GM12878 (cell line): ENCODE measurements around the gene MCTP2. TPM values are rescaled to one million over a fixed set of nuclear protein-coding genes. Genes with fewer than 3 reads are reported as not detected.

Source experiments
- ATAC-seq: fragments of 200-7000 bp; cut with Tn5 transposase; 3 replicates; pipeline ENCODE4 v1.9.1; 2020; ENCODE audit warnings: mild to moderate bottlenecking, moderate library complexity
- BruUV-seq: library from RNA; stranded (reverse); fragments of 400-500 nt; replicated peaks from 2 replicates; lab custom pipeline; 2021; lab: Mats Ljungman, UMichigan
- CTCF ChIA-PET: fragments of 300-600 bp; sonication (Branson Sonifier 250); formaldehyde crosslinking; extraction: SDS; loops from one replicate; lab custom pipeline; 2021; ENCODE audit warnings: inconsistent platforms; lab: Yijun Ruan, JAX
- POLR2A ChIA-PET: fragments of 350-600 bp; formaldehyde crosslinking; extraction: SDS; loops from one replicate; lab custom pipeline; 2021; ENCODE audit warnings: inconsistent platforms; lab: Charles Lee
- RAD21 ChIA-PET: fragments of 300-600 bp; sonication (Branson Sonifier 250); formaldehyde crosslinking; loops from one replicate; lab custom pipeline; 2023; ENCODE audit warnings: antibody characterized with exemption; ENCODE audit not compliant: unreplicated experiment; lab: Charles Lee
- SMC1A ChIA-PET: fragments of 300-600 bp; sonication (Branson Sonifier 250); formaldehyde crosslinking; loops from one replicate; lab custom pipeline; 2023; ENCODE audit not compliant: unreplicated experiment, uncharacterized antibody; lab: Charles Lee
- DNase-seq: peaks from one replicate; pipeline ENCODE4 v3.0.0-alpha.2; 2011; ENCODE audit warnings: low read depth, low spot score
- FAIRE-seq: peaks from 3 replicates; lab custom pipeline; 2011; peaks lifted over from hg19 to GRCh38; lab: Jason Lieb, UNC
- H2AFZ ChIP-seq: 2 replicates; pipeline ENCODE4 v1.6.0; 2011; ENCODE audit warnings: low read depth, low read length, control low read depth; ENCODE audit not compliant: control insufficient read depth
- H3K27ac ChIP-seq: 2 replicates; pipeline ENCODE4 v1.5.1; 2011; ENCODE audit warnings: control low read depth; ENCODE audit not compliant: control insufficient read depth, insufficient read depth
- H3K27me3 ChIP-seq, 2 experiments: replicated peaks in 1 of 2; 2 replicates each; pipeline versions ENCODE4 v1.6.0 to v1.6.1; 2011; ENCODE audit warnings: low read length in 1 of 2; ENCODE audit not compliant: control insufficient read depth in 2 of 2, insufficient read depth in 2 of 2
- H3K36me3 ChIP-seq, 2 experiments: 2 replicates each; pipeline ENCODE4 v1.5.1; 2011; ENCODE audit warnings: low read length in 1 of 2; ENCODE audit not compliant: control insufficient read depth in 2 of 2, insufficient read depth in 2 of 2
- H3K4me1 ChIP-seq: 2 replicates; pipeline ENCODE4 v1.6.1; 2011; ENCODE audit warnings: mild to moderate bottlenecking, low read length, moderate library complexity, mixed read lengths; ENCODE audit not compliant: control insufficient read depth, insufficient read depth
- H3K4me2 ChIP-seq: 2 replicates; pipeline ENCODE4 v1.6.0; 2011; ENCODE audit warnings: control low read depth; ENCODE audit not compliant: control insufficient read depth, insufficient read depth
- H3K4me3 ChIP-seq: fragments of 200-600 bp; sonication (generic); 2 replicates; pipeline ENCODE4 v1.5.1; 2016
- H3K79me2 ChIP-seq: 2 replicates; pipeline ENCODE4 v1.6.0; 2011; ENCODE audit warnings: low read length; ENCODE audit not compliant: control insufficient read depth, insufficient read depth
- H3K9ac ChIP-seq: 2 replicates; pipeline ENCODE4 v1.8.0; 2011; ENCODE audit warnings: low read length, control low read depth, mixed read lengths; ENCODE audit not compliant: control insufficient read depth, insufficient read depth
- H3K9me3 ChIP-seq: replicated peaks from 3 replicates; pipeline ENCODE4 v1.5.1; 2011; ENCODE audit warnings: mild to moderate bottlenecking, low read length; ENCODE audit not compliant: control insufficient read depth, insufficient read depth
- H4K20me1 ChIP-seq: 2 replicates; pipeline ENCODE4 v1.6.0; 2011; ENCODE audit not compliant: control insufficient read depth, insufficient read depth
- BHLHE40 ChIP-seq, 2 experiments: fragments of 450-650 bp in 1 of 2; IDR thresholded peaks; 2 replicates each; pipeline ENCODE4 v1.6.1; 2011 to 2017; ENCODE audit warnings: low read depth in 2 of 2, borderline replicate concordance in 1 of 2, improper control_type of control experiment in 1 of 2, low read length in 1 of 2, mild to moderate bottlenecking in 1 of 2
- CHD2 ChIP-seq: IDR thresholded peaks from 2 replicates; pipeline ENCODE4 v1.6.1; 2011; ENCODE audit warnings: low read depth, low read length, improper control_type of control experiment, borderline replicate concordance
- EED ChIP-seq: sonication (generic); IDR thresholded peaks from 2 replicates; pipeline ENCODE4 v1.6.1; 2016; ENCODE audit warnings: antibody characterized with exemption, low read depth
- EP300 ChIP-seq, 2 experiments: fragments of 150-350 bp in 1 of 2; IDR thresholded peaks; 2 replicates each; pipeline ENCODE4 v1.6.1; 2011 to 2012; ENCODE audit warnings: low read depth in 2 of 2, low read length in 2 of 2, borderline replicate concordance in 1 of 2, improper control_type of control experiment in 1 of 2, inconsistent platforms in 1 of 2; ENCODE audit not compliant: control insufficient read depth in 1 of 2
- ETV6 ChIP-seq, 2 experiments: fragments of 450-650 bp in 1 of 2; IDR thresholded peaks in 1 of 2; conservative IDR thresholded peaks in 1 of 2; 2 replicates each; pipeline ENCODE4 v1.6.1; 2014; ENCODE audit warnings: antibody characterized with exemption in 1 of 2, borderline replicate concordance in 1 of 2, low read depth in 1 of 2, mild to moderate bottlenecking in 1 of 2, moderate library complexity in 1 of 2
- FOS ChIP-seq: IDR thresholded peaks from 3 replicates; pipeline ENCODE4 v1.6.1; 2011; ENCODE audit warnings: borderline replicate concordance; ENCODE audit not compliant: insufficient read length; ENCODE audit errors: extremely low read depth
- MEF2B ChIP-seq: fragments of 450-650 bp; IDR thresholded peaks from 2 replicates; pipeline ENCODE4 v1.6.1; 2018; ENCODE audit warnings: mild to moderate bottlenecking, moderate library complexity; ENCODE audit not compliant: partially characterized antibody, poor library complexity, severe bottlenecking
- MTA2 ChIP-seq: fragments of 450-650 bp; IDR thresholded peaks from 2 replicates; pipeline ENCODE4 v1.6.1; 2016; ENCODE audit warnings: low read depth, mild to moderate bottlenecking, moderate library complexity
- MXI1 ChIP-seq: fragments of 150-350 bp; IDR thresholded peaks from 2 replicates; pipeline ENCODE4 v1.6.1; 2011; ENCODE audit warnings: low read depth, mild to moderate bottlenecking, inconsistent platforms, low read length, improper control_type of control experiment
- NFYB ChIP-seq: IDR thresholded peaks from 2 replicates; pipeline ENCODE4 v1.6.1; 2011; ENCODE audit warnings: low read depth, mild to moderate bottlenecking, low read length, improper control_type of control experiment, moderate library complexity; ENCODE audit not compliant: insufficient read depth
- NR2F1 ChIP-seq: fragments of 450-650 bp; conservative IDR thresholded peaks from 2 replicates; pipeline ENCODE4 v1.6.1; 2017; ENCODE audit warnings: mild to moderate bottlenecking
- PAX5 ChIP-seq: IDR thresholded peaks from 2 replicates; pipeline ENCODE4 v1.6.1; 2011; ENCODE audit warnings: low read depth, low read length, borderline replicate concordance
- POLR2A ChIP-seq: IDR thresholded peaks from 2 replicates; pipeline ENCODE4 v1.6.1; 2011; ENCODE audit warnings: low read depth, mild to moderate bottlenecking, low read length
- POU2F2 ChIP-seq: IDR thresholded peaks from 3 replicates; pipeline ENCODE4 v1.6.1; 2011; ENCODE audit warnings: low read depth, mild to moderate bottlenecking, low read length, borderline replicate concordance
- RB1 ChIP-seq: fragments of 450-650 bp; formaldehyde crosslinking; IDR thresholded peaks from 2 replicates; pipeline ENCODE4 v1.6.1; 2017; ENCODE audit warnings: mild to moderate bottlenecking, borderline replicate concordance
- RCOR1 ChIP-seq: conservative IDR thresholded peaks from 2 replicates; pipeline ENCODE4 v1.6.1; 2012; ENCODE audit warnings: low read depth, low read length, improper control_type of control experiment
- SMAD1 ChIP-seq: fragments of 450-650 bp; IDR thresholded peaks from 2 replicates; pipeline ENCODE4 v1.6.1; 2018; ENCODE audit warnings: mild to moderate bottlenecking, low read depth; ENCODE audit not compliant: partially characterized antibody
- STAT1 ChIP-seq: fragments of 450-650 bp; conservative IDR thresholded peaks from 2 replicates; pipeline ENCODE4 v1.6.1; 2014; ENCODE audit warnings: antibody characterized with exemption, mild to moderate bottlenecking
- SUZ12 ChIP-seq: fragments of 200-600 bp; sonication (generic); IDR thresholded peaks from one replicate; pipeline ENCODE4 v1.6.1; 2018; ENCODE audit warnings: antibody characterized with exemption, mild to moderate bottlenecking; ENCODE audit not compliant: unreplicated experiment
- YY1 ChIP-seq: IDR thresholded peaks from 2 replicates; pipeline ENCODE4 v1.6.1; 2011; ENCODE audit warnings: low read depth, mild to moderate bottlenecking, low read length
- ZNF217 ChIP-seq: fragments of 450-650 bp; IDR thresholded peaks from 2 replicates; pipeline ENCODE4 v1.6.1; 2017; ENCODE audit warnings: antibody characterized with exemption, mild to moderate bottlenecking
- WGBS: methylation state at CpG from one replicate; pipeline ENCODE4 v1.1.6; 2016; ENCODE audit warnings: low lambda C conversion rate; ENCODE audit not compliant: insufficient replicate concordance, insufficient coverage; ENCODE audit errors: missing lambda C conversion rate; 5-methylcytosine and 5-hydroxymethylcytosine counted together
- in situ Hi-C: fragments of 300-500 bp; cut with MboI; formaldehyde crosslinking; loops from 9 replicates; pipeline ENCODE4 v1.14.3; 2018; ENCODE audit warnings: mixed read lengths
- intact Hi-C: fragments of 100-400 bp; cut with micrococcal nuclease; formaldehyde crosslinking; loops from one replicate; pipeline ENCODE4 v1.14.2; 2022; ENCODE audit not compliant: unreplicated experiment
- polyA plus RNA-seq, 11 experiments: library from polyadenylated mRNA; depleted of rRNA in 4 of 11; unstranded in 6 of 11; stranded (reverse) in 5 of 11; fragments of >200 nt; fragmentation: Nextera tagmentation in 4 of 11; fragmentation: Illumina TruSeq in 1 of 11; extraction: Ambion mirVana in 4 of 11; extraction: Trizol in 1 of 11; gene quantifications; 1 replicate in 1 of 11; 2 replicates in 10 of 11; pipeline versions ENCODE4 v1.2.1 to v1.2.3, GENCODE V29; 2011 to 2016; ENCODE audit warnings: inconsistent platforms in 2 of 11, missing spikeins in 2 of 11, low read depth in 1 of 11
- total RNA-seq, 4 experiments: library from RNA; depleted of rRNA in 3 of 4; stranded (reverse); fragments of >200 nt in 3 of 4; fragmentation: Illumina TruSeq in 1 of 4; extraction: Trizol in 1 of 4; gene quantifications; 2 replicates each; pipeline versions ENCODE4 v1.2.1 to v1.2.3, GENCODE V29; 2013 to 2021

Gene MCTP2
- total and polyA plus RNA-seq, 10 of the 15 experiments (the other 5 are each of a cell fraction or from before 2014, with no cell fraction given) = 0.24 to 48.5 (median 0.88) TPM

GRCh38 chr15:94250801-94251200 lies 19.4 kb downstream of the MCTP2 start (continued):
- TF ChIP-seq YY1 (no peak), PAX5 (no peak), CHD2 (no peak), RCOR1 (no peak), STAT1 (no peak), ETV6 (conservative IDR thresholded peaks at IDR 0.05 in 1 of 2, IDR thresholded peaks at IDR 0.05 in 1 of 2; ENCODE audit: borderline replicate concordance in 1 of 2, low read depth in 1 of 2) (no peak), POLR2A (no peak), NFYB (no peak), POU2F2 (no peak)
- TF ChIP-seq, all 136 proteins: peak for 0

- intact Hi-C loops = no loop called here
- BruUV-seq = no TSS peak
- Histone ChIP-seq H3K4me1 (no peaks in the 10 kb centered on the region), H3K4me3 (no peak overlapping the region), H3K9ac (no peak overlapping the region), H3K27ac (no peak overlapping the region), H3K36me3 (no peaks in the 10 kb centered on the region), H3K79me2 (no peaks in the 10 kb centered on the region), H3K27me3 (no peaks in the 10 kb centered on the region), H2AFZ (no peak overlapping the region), H4K20me1 (no peaks in the 10 kb centered on the region), H3K4me2 (no peak overlapping the region), H3K9me3 (no peaks in the 10 kb centered on the region; the same call in 2 of the 3 replicates)
- CTCF ChIA-PET = interaction anchor here (0.9 to 1.9 kb wide), 3 partner anchors 13 to 88 kb away, joined by 3 to 7 read pairs (median 5); no protein-coding TSS in a partner anchor
- ATAC-seq (no peak), DNase-seq (no peak), FAIRE-seq (no peak)
- 0% methylated on average over 1 of the region's 1 CpG for WGBS
- SMC1A ChIA-PET = interaction anchor here (6.5 to 8.9 kb wide), 2 partner anchors 12 to 20 kb away, joined by 82 to 83 read pairs; partner anchors contain the start of gene MCTP2
- in situ Hi-C loops = no loop called here
- TF ChIP-seq EP300 (IDR thresholded peaks at IDR 0.05; ENCODE audit: borderline replicate concordance in 1 of 2, control insufficient read depth in 1 of 2, low read depth in 2 of 2, low read length in 2 of 2) = no peak
- no peak for TF ChIP-seq EED
- no peak for TF ChIP-seq MXI1
- TF ChIP-seq SUZ12 = no peak
- peak; percentile 58; the same call in 1 of the 2 replicates for TF ChIP-seq NR2F1
- no peak for TF ChIP-seq FOS
- peak; percentile 68 for TF ChIP-seq MTA2
- no peak for TF ChIP-seq RB1
- TF ChIP-seq BHLHE40 (IDR thresholded peaks at IDR 0.05; ENCODE audit: borderline replicate concordance in 1 of 2, low read depth in 2 of 2, low read length in 1 of 2) = no peak
- no peak for TF ChIP-seq SMAD1
- no peak for TF ChIP-seq ZNF217
- TF ChIP-seq MEF2B = no peak
- POLR2A ChIA-PET = interaction anchor here (0.8 to 4.1 kb wide), 3 partner anchors 11 to 36 kb away, joined by 3 to 19 read pairs (median 3); no protein-coding TSS in a partner anchor
- RAD21 ChIA-PET = interaction anchor here (0.8 to 5.7 kb wide), 4 partner anchors 11 to 35 kb away, joined by 3 to 63 read pairs (median 10); partner anchors contain the start of gene MCTP2
Observed at GRCh38 chr15:94252223-94252766, 20.9 kb downstream of the MCTP2 start.
